T-helper 2 cell treated with Interferon-gamma antibody and Interleukin-4, amounts not matched to agents 100 ng/mL and 5 ng/mL, for 36 hours (primary cell): Measurements from ENCODE around the gene PSME3IP1. TPM values are rescaled to one million over a fixed set of nuclear protein-coding genes. Genes with fewer than 3 reads are reported as not detected.
"Not testable (repeated sequence)": the region's sequence is repeated elsewhere in the genome, so short reads cannot be mapped to it uniquely, and the experiment has no call there.

Experiments used
- intact Hi-C: fragments of 100-400 bp; cut with micrococcal nuclease; formaldehyde crosslinking; loops from one replicate; pipeline ENCODE4 v1.15.1; 2023
- total RNA-seq: library from RNA; stranded (reverse); gene quantifications from 2 replicates; pipeline ENCODE4 v1.2.3, GENCODE V29; 2022

PSME3IP1 gene
- total RNA-seq, 1 donor from 2014 or later: 123 TPM

GRCh38 chr16:57200321-57200720 is 14.5 kb upstream of the PSME3IP1 start:
- intact Hi-C loops: not testable (repeated sequence)

- intact Hi-C loops: no loop called here
These were observed 10.9 kb upstream of the PSME3IP1 start for GRCh38 chr16:57196753-57197152.

- intact Hi-C loops: no loop called here
These were observed 10.4 kb upstream of the PSME3IP1 start for GRCh38 chr16:57196286-57196685.

GRCh38 chr16:57194512-57194911 is 8.7 kb upstream of the PSME3IP1 start:
- intact Hi-C loops: no loop called here

- intact Hi-C loops: no loop called here
These were observed 7.1 kb upstream of the PSME3IP1 start for GRCh38 chr16:57192720-57193486.

GRCh38 chr16:57192146-57192545 is 6.3 kb upstream of the PSME3IP1 start:
- intact Hi-C loops: no loop called here

GRCh38 chr16:57191056-57191571 is 5.3 kb upstream of the PSME3IP1 start:
- intact Hi-C loops: no loop called here

GRCh38 chr16:57190136-57190535 is 4.3 kb upstream of the PSME3IP1 start:
- intact Hi-C loops: no loop called here

- intact Hi-C loops: loop anchor here (5.0 kb wide), 2 partner anchors 107 to 228 kb away; no protein-coding TSS in a partner anchor
These were observed 3.7 kb upstream of the PSME3IP1 start for GRCh38 chr16:57189527-57189926.

- intact Hi-C loops: loop anchor here (5.0 kb wide), 2 partner anchors 106 to 229 kb away; no protein-coding TSS in a partner anchor
These were observed 2.8 kb upstream of the PSME3IP1 start for GRCh38 chr16:57188711-57189002.

GRCh38 chr16:57187902-57188710 is 2.3 kb upstream of the PSME3IP1 start:
- intact Hi-C loops: loop anchor here (2.0 to 5.0 kb wide), 3 partner anchors 106 to 255 kb away; partner anchors contain the start of gene HERPUD1

GRCh38 chr16:57186872-57187854 is 1.3 kb upstream of the PSME3IP1 start:
- intact Hi-C loops: loop anchor here (1.0 to 5.0 kb wide), 5 partner anchors 57 to 254 kb away; partner anchors contain the start of gene HERPUD1

GRCh38 chr16:57185446-57185944 is 344 bp downstream of the PSME3IP1 start:
- intact Hi-C loops: loop anchor here (5.0 kb wide), 2 partner anchors 103 to 232 kb away; no protein-coding TSS in a partner anchor

- intact Hi-C loops: loop anchor here (5.0 kb wide), 2 partner anchors 103 to 232 kb away; no protein-coding TSS in a partner anchor
These were observed 873 bp downstream of the PSME3IP1 start for GRCh38 chr16:57184887-57185445.

GRCh38 chr16:57184113-57184512 is 1.7 kb downstream of the PSME3IP1 start:
- intact Hi-C loops: no loop called here

GRCh38 chr16:57179215-57179828 is 6.5 kb downstream of the PSME3IP1 start:
- intact Hi-C loops: no loop called here

- intact Hi-C loops: no loop called here
These were observed 7.0 kb downstream of the PSME3IP1 start for GRCh38 chr16:57178793-57179212.

GRCh38 chr16:57178196-57178595 is 7.6 kb downstream of the PSME3IP1 start:
- intact Hi-C loops: no loop called here

- intact Hi-C loops: no loop called here
These were observed 9.9 kb downstream of the PSME3IP1 start for GRCh38 chr16:57175896-57176295.
